GM18505 (cell line): ENCODE data around the gene PRSS23.
"Not testable (repeated sequence)": the region's sequence is repeated elsewhere in the genome, so short reads cannot be mapped to it uniquely, and the experiment has no call there.

Experiments
- ATAC-seq: cut with Tn5 transposase; IDR thresholded peaks from one replicate; pipeline ENCODE4 v1.9.1; 2021; ENCODE audit not compliant: unreplicated experiment
- POLR2A ChIP-seq: IDR thresholded peaks from 4 replicates; pipeline ENCODE4 v1.6.1; 2011; ENCODE audit warnings: borderline replicate concordance; ENCODE audit not compliant: insufficient read depth, insufficient read length; ENCODE audit errors: extremely low read depth

Gene PRSS23

GRCh38 chr11:86800076-86800959 is at the start of gene PRSS23:
TSS of gene PRSS23 (plus strand) at chr11:86800542. CDS start at chr11:86807644, 7,102 bp downstream.
- ATAC-seq, result peak; percentile 51
- no peak for TF ChIP-seq POLR2A

GRCh38 chr11:86753459-86753858 is 46.9 kb upstream of the PRSS23 start:
- no peak for ATAC-seq
- no peak for TF ChIP-seq POLR2A

GRCh38 chr11:86755146-86755545 is 45.2 kb upstream of the PRSS23 start:
- no peak for ATAC-seq
- no peak for TF ChIP-seq POLR2A

GRCh38 chr11:86758171-86758570 is 42.2 kb upstream of the PRSS23 start:
- ATAC-seq, result no peak
- no peak for TF ChIP-seq POLR2A

- no peak for ATAC-seq
- TF ChIP-seq POLR2A, result no peak
Observed at GRCh38 chr11:86760577-86760976, 39.8 kb upstream of the PRSS23 start.

GRCh38 chr11:86761978-86762377 is 38.4 kb upstream of the PRSS23 start:
- no peak for TF ChIP-seq POLR2A
- ATAC-seq, result no peak

- TF ChIP-seq POLR2A, result no peak
- no peak for ATAC-seq
Observed at GRCh38 chr11:86765203-86765602, 35.1 kb upstream of the PRSS23 start.

GRCh38 chr11:86765878-86766277 is 34.5 kb upstream of the PRSS23 start:
- TF ChIP-seq POLR2A, result no peak

GRCh38 chr11:86769219-86769618 is 31.1 kb upstream of the PRSS23 start:
- no peak for ATAC-seq
- no peak for TF ChIP-seq POLR2A

More at GRCh38 chr11:86765878-86766277, 34.5 kb upstream of the PRSS23 start:
- ATAC-seq, result no peak

GRCh38 chr11:86770473-86771027 is 29.8 kb upstream of the PRSS23 start:
- ATAC-seq, result not testable (repeated sequence)

- TF ChIP-seq POLR2A, result no peak
Observed at GRCh38 chr11:86772999-86773398, 27.3 kb upstream of the PRSS23 start.

GRCh38 chr11:86773513-86774252 is 26.7 kb upstream of the PRSS23 start:
- no peak for ATAC-seq
- TF ChIP-seq POLR2A, result no peak

More at GRCh38 chr11:86772999-86773398, 27.3 kb upstream of the PRSS23 start:
- ATAC-seq, result no peak

- TF ChIP-seq POLR2A, result no peak
- ATAC-seq, result no peak
Observed at GRCh38 chr11:86774417-86774816, 25.9 kb upstream of the PRSS23 start.
